Uterus (tissue), 4 donors: Measurements from ENCODE around the gene LIMCH1. TPM values are rescaled to one million over a fixed set of nuclear protein-coding genes. Genes with fewer than 3 reads are reported as not detected.

Experiments used
- DNase-seq, 2 donors: peaks; one replicate each; pipeline ENCODE4 v3.0.0-alpha.2; 2019 to 2020
- H3K27ac ChIP-seq, 2 donors: fragments of 200-600 bp; sonication (generic); 1 replicate in 1 of 2; 2 replicates in 1 of 2; pipeline ENCODE4 v1.5.1; 2016 to 2018
- H3K27me3 ChIP-seq, 2 donors: fragments of 200-600 bp; sonication (generic); one replicate each; pipeline ENCODE4 v1.5.1; 2018 to 2019; ENCODE audit warnings: control low read depth in 1 of 2
- H3K36me3 ChIP-seq, 2 donors: fragments of 200-600 bp; sonication (generic); one replicate each; pipeline ENCODE4 v1.5.1; 2019; ENCODE audit warnings: control low read depth in 1 of 2
- H3K4me1 ChIP-seq, 2 donors: fragments of 200-600 bp; sonication (generic); one replicate each; pipeline ENCODE4 v1.5.1; 2018 to 2019; ENCODE audit warnings: control low read depth in 1 of 2
- H3K4me3 ChIP-seq, 2 donors: fragments of 200-600 bp; sonication (generic); 1 replicate in 1 of 2; 2 replicates in 1 of 2; pipeline ENCODE4 v1.5.1; 2018 to 2019; ENCODE audit warnings: mild to moderate bottlenecking in 1 of 2
- H3K9me3 ChIP-seq, 2 donors: fragments of 200-600 bp; sonication (generic); one replicate each; pipeline ENCODE4 v1.5.1; 2019; ENCODE audit warnings: control low read depth in 1 of 2
- CTCF ChIP-seq, 4 experiments: fragments of 200-600 bp in 2 of 4; fragments of 450-650 bp in 2 of 4; sonication (generic) in 2 of 4; IDR thresholded peaks; one replicate each; pipeline ENCODE4 v1.5.1; 2016 to 2019; ENCODE audit warnings: antibody characterized with exemption in 4 of 4, mild to moderate bottlenecking in 2 of 4, moderate library complexity in 1 of 4
- POLR2A ChIP-seq, 2 donors: fragments of 450-650 bp; IDR thresholded peaks; one replicate each; pipeline ENCODE4 v1.6.1; 2016; ENCODE audit warnings: antibody characterized with exemption in 2 of 2, mild to moderate bottlenecking in 1 of 2, moderate library complexity in 1 of 2
- intact Hi-C: fragments of 100-400 bp; cut with DNase I; formaldehyde crosslinking; loops from one replicate; pipeline ENCODE4 v1.15.1; 2023; ENCODE audit warnings: low total_unique reads
- total RNA-seq, 4 donors: library from RNA; depleted of rRNA in 3 of 4; stranded (reverse); fragments of >200 nt in 3 of 4; gene quantifications; one replicate each; pipeline versions ENCODE4 v1.1.0 to v1.2.4, GENCODE V29; 2014 to 2023
- donor health status: DM: yes; HTN: yes; CAD: no.

The LIMCH1 gene
- total RNA-seq, 4 donors from 2014 or later = 12.9 to 49.5 (median 28.2) TPM

- no peaks in the 10 kb centered on the region for H3K27me3 ChIP-seq
- H3K9me3 ChIP-seq = no peaks in the 10 kb centered on the region
- H3K4me1 ChIP-seq = no peaks in the 10 kb centered on the region
- intact Hi-C loops = no loop called here
- H3K36me3 ChIP-seq = no peaks in the 10 kb centered on the region
- TF ChIP-seq POLR2A (IDR thresholded peaks at IDR 0.05) (no peak), CTCF (IDR thresholded peaks at IDR 0.05) (no peak)
- H3K27ac ChIP-seq = no peak overlapping the region
- no peak overlapping the region for H3K4me3 ChIP-seq
- DNase-seq = no peak
Observed at GRCh38 chr4:41575665-41576064, 37.7 kb downstream of the LIMCH1 start.

DNA sequence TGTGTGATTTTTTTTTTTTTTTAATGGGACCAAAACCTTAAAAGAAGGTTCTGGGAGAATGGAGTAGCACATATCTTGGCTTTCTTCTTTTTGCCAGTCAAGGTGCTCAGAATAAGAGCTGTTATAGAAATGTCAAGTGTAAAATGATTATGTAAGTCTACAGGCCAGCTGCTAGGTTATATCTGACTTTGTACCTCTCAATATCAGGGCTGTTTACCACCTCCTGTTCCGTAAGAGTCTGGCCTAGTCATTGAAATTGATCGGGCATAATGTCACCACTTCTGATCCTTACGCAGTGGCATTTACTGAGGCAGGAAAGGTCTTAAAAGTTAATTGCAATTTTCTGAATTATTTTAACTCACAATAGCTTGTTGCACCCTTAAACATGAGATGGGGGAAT is 41.1 kb downstream of the LIMCH1 start:
- TF ChIP-seq CTCF (IDR thresholded peaks at IDR 0.05) (no peak), POLR2A (IDR thresholded peaks at IDR 0.05) (no peak)
- no peak overlapping the region for H3K27ac ChIP-seq
- no peaks in the 10 kb centered on the region for H3K27me3 ChIP-seq
- intact Hi-C loops = no loop called here
- no peaks in the 10 kb centered on the region for H3K9me3 ChIP-seq
- H3K4me1 ChIP-seq = no peaks in the 10 kb centered on the region
- no peak for DNase-seq
- no peak overlapping the region for H3K4me3 ChIP-seq
- H3K36me3 ChIP-seq = no peaks in the 10 kb centered on the region

DNA sequence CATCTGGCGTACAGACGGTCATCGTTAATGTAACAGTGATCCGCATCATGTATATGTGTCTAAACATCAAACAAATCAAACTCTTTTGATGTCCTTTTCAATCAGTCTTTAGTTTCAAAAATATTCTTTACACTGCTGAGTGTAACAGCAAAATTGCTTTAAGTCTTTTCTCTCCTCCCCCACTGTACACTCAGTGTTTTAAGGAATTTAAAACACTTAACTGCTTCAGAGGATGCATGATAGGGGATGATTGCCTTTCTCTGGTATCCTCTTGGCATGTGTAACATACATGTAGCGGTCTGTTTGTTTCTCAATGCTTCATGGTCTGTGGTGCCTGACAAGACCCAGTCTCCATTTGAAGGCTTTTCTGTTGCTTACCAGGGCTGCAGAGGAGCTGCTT is 41.6 kb downstream of the LIMCH1 start:
- no peaks in the 10 kb centered on the region for H3K36me3 ChIP-seq
- no peaks in the 10 kb centered on the region for H3K27me3 ChIP-seq
- intact Hi-C loops = no loop called here
- H3K9me3 ChIP-seq = no peaks in the 10 kb centered on the region
- TF ChIP-seq CTCF (IDR thresholded peaks at IDR 0.05) (no peak), POLR2A (IDR thresholded peaks at IDR 0.05) (no peak)
- no peaks in the 10 kb centered on the region for H3K4me1 ChIP-seq
- H3K27ac ChIP-seq = no peak overlapping the region
- no peak overlapping the region for H3K4me3 ChIP-seq
- no peak for DNase-seq

DNA sequence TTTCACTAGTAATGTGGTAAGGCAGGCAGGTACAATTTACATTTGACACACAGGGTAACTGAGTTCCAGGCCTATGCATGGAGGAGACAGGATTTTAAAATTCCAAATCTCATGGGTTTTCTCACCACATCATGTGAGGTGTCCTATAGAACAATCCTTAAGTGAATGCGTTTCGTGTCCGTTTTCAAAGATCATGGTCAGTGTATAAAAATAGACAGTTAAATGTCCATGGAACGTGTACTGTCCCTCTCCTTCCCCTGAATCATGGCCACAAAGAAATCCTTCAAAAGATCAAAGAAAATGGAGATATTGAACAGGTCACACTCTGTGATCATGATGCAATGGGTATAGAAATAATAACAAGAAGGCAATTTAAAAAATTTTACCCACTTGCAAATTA is 42.0 kb downstream of the LIMCH1 start:
- no peaks in the 10 kb centered on the region for H3K27me3 ChIP-seq
- no peak overlapping the region for H3K27ac ChIP-seq

DNA sequence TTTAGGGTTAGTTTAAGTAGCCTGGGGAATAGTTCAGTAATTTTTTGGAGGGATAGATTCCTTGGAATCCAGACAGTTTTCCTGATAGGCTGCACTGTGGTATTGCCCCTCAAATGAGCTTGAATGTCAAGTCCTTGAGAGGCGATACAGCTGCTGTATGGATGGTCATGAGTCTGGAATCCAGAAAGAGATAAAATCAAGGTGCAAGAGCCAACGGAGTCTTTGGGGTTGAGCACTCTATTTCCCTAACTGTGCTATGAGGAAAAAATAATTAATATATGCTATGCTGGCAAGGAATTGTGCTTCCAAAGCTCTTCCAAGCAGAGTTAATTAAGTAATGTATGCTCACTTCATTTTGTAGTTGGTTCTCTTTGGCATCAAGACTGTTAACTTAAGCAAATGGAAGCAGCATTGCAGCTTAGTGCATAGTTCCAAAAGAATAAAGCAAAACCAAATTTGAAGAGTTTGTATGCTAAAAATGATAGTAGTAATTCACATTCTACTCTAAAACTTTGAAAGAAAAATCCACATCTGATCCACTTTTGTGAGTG is 48.8 kb downstream of the LIMCH1 start:
- no peak for TF ChIP-seq POLR2A (IDR thresholded peaks at IDR 0.05)
- no peak for TF ChIP-seq CTCF (IDR thresholded peaks at IDR 0.05)
- Histone ChIP-seq H3K4me1 (no peaks in the 10 kb centered on the region), H3K27me3 (no peaks in the 10 kb centered on the region), H3K36me3 (no peaks in the 10 kb centered on the region), H3K9me3 (no peaks in the 10 kb centered on the region), H3K4me3 (no peak overlapping the region), H3K27ac (no peak overlapping the region)
- no peak for DNase-seq
- intact Hi-C loops = no loop called here

More for the DNA sequence above, 42.0 kb downstream of the LIMCH1 start:
- intact Hi-C loops = no loop called here
- H3K9me3 ChIP-seq = no peaks in the 10 kb centered on the region
- H3K4me3 ChIP-seq = no peak overlapping the region
- no peak for DNase-seq
- H3K4me1 ChIP-seq = no peaks in the 10 kb centered on the region
- no peak for TF ChIP-seq POLR2A (IDR thresholded peaks at IDR 0.05)
- no peak for TF ChIP-seq CTCF (IDR thresholded peaks at IDR 0.05)
- H3K36me3 ChIP-seq = no peaks in the 10 kb centered on the region
